ENCODE data around the gene DSG4.

GRCh38 chr18:31354990-31355389 is 21.6 kb upstream of the DSG4 start:
- TF ChIP-seq, protein P1, sequence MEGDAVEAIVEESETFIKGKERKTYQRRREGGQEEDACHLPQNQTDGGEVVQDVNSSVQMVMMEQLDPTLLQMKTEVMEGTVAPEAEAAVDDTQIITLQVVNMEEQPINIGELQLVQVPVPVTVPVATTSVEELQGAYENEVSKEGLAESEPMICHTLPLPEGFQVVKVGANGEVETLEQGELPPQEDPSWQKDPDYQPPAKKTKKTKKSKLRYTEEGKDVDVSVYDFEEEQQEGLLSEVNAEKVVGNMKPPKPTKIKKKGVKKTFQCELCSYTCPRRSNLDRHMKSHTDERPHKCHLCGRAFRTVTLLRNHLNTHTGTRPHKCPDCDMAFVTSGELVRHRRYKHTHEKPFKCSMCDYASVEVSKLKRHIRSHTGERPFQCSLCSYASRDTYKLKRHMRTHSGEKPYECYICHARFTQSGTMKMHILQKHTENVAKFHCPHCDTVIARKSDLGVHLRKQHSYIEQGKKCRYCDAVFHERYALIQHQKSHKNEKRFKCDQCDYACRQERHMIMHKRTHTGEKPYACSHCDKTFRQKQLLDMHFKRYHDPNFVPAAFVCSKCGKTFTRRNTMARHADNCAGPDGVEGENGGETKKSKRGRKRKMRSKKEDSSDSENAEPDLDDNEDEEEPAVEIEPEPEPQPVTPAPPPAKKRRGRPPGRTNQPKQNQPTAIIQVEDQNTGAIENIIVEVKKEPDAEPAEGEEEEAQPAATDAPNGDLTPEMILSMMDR (IDR thresholded peaks at IDR 0.05 in 2 of 3, conservative IDR thresholded peaks at IDR 0.05 in 1 of 3; ENCODE audit: borderline replicate concordance in 1 of 3, insufficient read depth in 1 of 3, low read depth in 2 of 3, low read length in 2 of 3) = no peak
- TF ChIP-seq SIN3A (IDR thresholded peaks at IDR 0.05; ENCODE audit: low read depth) = no peak
- TF ChIP-seq, protein P2, sequence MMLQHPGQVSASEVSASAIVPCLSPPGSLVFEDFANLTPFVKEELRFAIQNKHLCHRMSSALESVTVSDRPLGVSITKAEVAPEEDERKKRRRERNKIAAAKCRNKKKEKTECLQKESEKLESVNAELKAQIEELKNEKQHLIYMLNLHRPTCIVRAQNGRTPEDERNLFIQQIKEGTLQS (IDR thresholded peaks at IDR 0.05) = no peak
- no peak for TF ChIP-seq EZH2phosphoT487 (IDR thresholded peaks at IDR 0.05; ENCODE audit: borderline replicate concordance)
- no peak for TF ChIP-seq POLR2A (IDR thresholded peaks at IDR 0.05; ENCODE audit: borderline replicate concordance, extremely low read depth, insufficient read depth, insufficient read length)
- TF ChIP-seq EGR1 (IDR thresholded peaks at IDR 0.05; ENCODE audit: low read depth) = no peak
- TF ChIP-seq YY1 (IDR thresholded peaks at IDR 0.05; ENCODE audit: extremely low read depth, insufficient replicate concordance, low read depth, low read length) = no peak
- TF ChIP-seq POLR2AphosphoS5 (IDR thresholded peaks at IDR 0.05; ENCODE audit: low read depth, low read length) = no peak
- TF ChIP-seq, protein P3, sequence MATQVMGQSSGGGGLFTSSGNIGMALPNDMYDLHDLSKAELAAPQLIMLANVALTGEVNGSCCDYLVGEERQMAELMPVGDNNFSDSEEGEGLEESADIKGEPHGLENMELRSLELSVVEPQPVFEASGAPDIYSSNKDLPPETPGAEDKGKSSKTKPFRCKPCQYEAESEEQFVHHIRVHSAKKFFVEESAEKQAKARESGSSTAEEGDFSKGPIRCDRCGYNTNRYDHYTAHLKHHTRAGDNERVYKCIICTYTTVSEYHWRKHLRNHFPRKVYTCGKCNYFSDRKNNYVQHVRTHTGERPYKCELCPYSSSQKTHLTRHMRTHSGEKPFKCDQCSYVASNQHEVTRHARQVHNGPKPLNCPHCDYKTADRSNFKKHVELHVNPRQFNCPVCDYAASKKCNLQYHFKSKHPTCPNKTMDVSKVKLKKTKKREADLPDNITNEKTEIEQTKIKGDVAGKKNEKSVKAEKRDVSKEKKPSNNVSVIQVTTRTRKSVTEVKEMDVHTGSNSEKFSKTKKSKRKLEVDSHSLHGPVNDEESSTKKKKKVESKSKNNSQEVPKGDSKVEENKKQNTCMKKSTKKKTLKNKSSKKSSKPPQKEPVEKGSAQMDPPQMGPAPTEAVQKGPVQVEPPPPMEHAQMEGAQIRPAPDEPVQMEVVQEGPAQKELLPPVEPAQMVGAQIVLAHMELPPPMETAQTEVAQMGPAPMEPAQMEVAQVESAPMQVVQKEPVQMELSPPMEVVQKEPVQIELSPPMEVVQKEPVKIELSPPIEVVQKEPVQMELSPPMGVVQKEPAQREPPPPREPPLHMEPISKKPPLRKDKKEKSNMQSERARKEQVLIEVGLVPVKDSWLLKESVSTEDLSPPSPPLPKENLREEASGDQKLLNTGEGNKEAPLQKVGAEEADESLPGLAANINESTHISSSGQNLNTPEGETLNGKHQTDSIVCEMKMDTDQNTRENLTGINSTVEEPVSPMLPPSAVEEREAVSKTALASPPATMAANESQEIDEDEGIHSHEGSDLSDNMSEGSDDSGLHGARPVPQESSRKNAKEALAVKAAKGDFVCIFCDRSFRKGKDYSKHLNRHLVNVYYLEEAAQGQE (IDR thresholded peaks at IDR 0.05; ENCODE audit: low read depth) = no peak
- no peak for TF ChIP-seq EZH2 (IDR thresholded peaks at IDR 0.05)
- TF ChIP-seq CEBPB (IDR thresholded peaks at IDR 0.05; ENCODE audit: low read depth) = no peak
- no peak for TF ChIP-seq ZNF274 (IDR thresholded peaks at IDR 0.05; ENCODE audit: low read depth, low read length)
- TF ChIP-seq MAX (IDR thresholded peaks at IDR 0.05) = no peak
- TF ChIP-seq RAD21 (IDR thresholded peaks at IDR 0.05; ENCODE audit: low read depth) = no peak
